HepG2 (cell line): ENCODE measurements around the gene TRMT1. TPM values are rescaled to one million over a fixed set of nuclear protein-coding genes. Genes with fewer than 3 reads are reported as not detected.

Experiments
- ADNP ChIP-seq: sonication (generic); formaldehyde crosslinking; IDR thresholded peaks from 2 replicates; pipeline ENCODE4 v1.4.0; 2020; ENCODE audit warnings: missing genetic modification reagents
- ATAD3A ChIP-seq: sonication (generic); formaldehyde crosslinking; IDR thresholded peaks from 2 replicates; pipeline ENCODE4 v1.4.0; 2020; ENCODE audit warnings: missing genetic modification reagents
- CCAR2 ChIP-seq: fragments of 200-400 bp; formaldehyde crosslinking; optimal IDR thresholded peaks from 2 replicates; pipeline ENCODE3; 2018; ENCODE audit warnings: low read depth, mild to moderate bottlenecking, low read length, moderate library complexity
- HCFC1 ChIP-seq: fragments of 150-350 bp; IDR thresholded peaks from 2 replicates; pipeline ENCODE4 v1.6.1; 2014; ENCODE audit warnings: low read depth, low read length
- HIVEP1 ChIP-seq: sonication (generic); formaldehyde crosslinking; IDR thresholded peaks from 2 replicates; pipeline ENCODE4 v1.4.0; 2020; ENCODE audit warnings: mild to moderate bottlenecking, missing genetic modification reagents
- HNRNPH1 ChIP-seq: fragments of 200-400 bp; formaldehyde crosslinking; optimal IDR thresholded peaks from 2 replicates; pipeline ENCODE3; 2017; ENCODE audit warnings: mild to moderate bottlenecking, low read depth, low read length
- MEIS1 ChIP-seq: sonication (generic); formaldehyde crosslinking; IDR thresholded peaks from 2 replicates; pipeline ENCODE4 v1.9.0; 2021; ENCODE audit warnings: mild to moderate bottlenecking, missing genetic modification reagents, moderate library complexity, borderline replicate concordance
- MIER3 ChIP-seq: IDR thresholded peaks from 2 replicates; pipeline ENCODE4 v1.6.1; 2016; ENCODE audit warnings: missing compliant biosample characterization, borderline replicate concordance
- MLLT10 ChIP-seq: sonication (generic); formaldehyde crosslinking; IDR thresholded peaks from 2 replicates; pipeline ENCODE4 v1.4.0; 2020; ENCODE audit warnings: missing genetic modification reagents
- NFYB ChIP-seq: sonication (generic); formaldehyde crosslinking; IDR thresholded peaks from 2 replicates; pipeline ENCODE4 v1.4.0; 2020; ENCODE audit warnings: missing genetic modification reagents
- NFYC ChIP-seq: IDR thresholded peaks from 2 replicates; pipeline ENCODE4 v1.6.1; 2016; ENCODE audit warnings: missing genetic modification reagents, missing compliant biosample characterization
- RCOR2 ChIP-seq: IDR thresholded peaks from 2 replicates; pipeline ENCODE4 v1.6.1; 2016; ENCODE audit warnings: missing biosample characterization, missing genetic modification reagents
- TARDBP ChIP-seq: sonication (generic); formaldehyde crosslinking; IDR thresholded peaks from 2 replicates; pipeline ENCODE4 v1.8.0; 2022; ENCODE audit warnings: mild to moderate bottlenecking, missing genetic modification reagents
- ZBTB20 ChIP-seq: sonication (generic); formaldehyde crosslinking; IDR thresholded peaks from 2 replicates; pipeline ENCODE4 v1.8.1; 2023; ENCODE audit warnings: missing genetic modification reagents, low read depth, mild to moderate bottlenecking, borderline replicate concordance
- ZFP62 ChIP-seq: sonication (generic); formaldehyde crosslinking; IDR thresholded peaks from 2 replicates; pipeline ENCODE4 v1.4.0; 2020; ENCODE audit warnings: missing genetic modification reagents
- ZNF484 ChIP-seq: sonication (generic); formaldehyde crosslinking; IDR thresholded peaks from 2 replicates; pipeline ENCODE4 v1.5.1; 2020; ENCODE audit warnings: mild to moderate bottlenecking, low read depth, missing genetic modification reagents, borderline replicate concordance
- ZNF546 ChIP-seq: sonication (generic); formaldehyde crosslinking; conservative IDR thresholded peaks from 2 replicates; pipeline ENCODE4 v1.8.1; 2023; ENCODE audit warnings: mild to moderate bottlenecking, missing genetic modification reagents
- ZNF597 ChIP-seq: sonication (generic); formaldehyde crosslinking; IDR thresholded peaks from 2 replicates; pipeline ENCODE4 v1.5.0; 2020; ENCODE audit warnings: missing genetic modification reagents
- ZNF644 ChIP-seq: IDR thresholded peaks from 2 replicates; pipeline ENCODE4 v1.6.1; 2016; ENCODE audit warnings: low read depth
- ZNF790 ChIP-seq: sonication (generic); formaldehyde crosslinking; IDR thresholded peaks from 2 replicates; pipeline ENCODE4 v1.8.0; 2022; ENCODE audit warnings: missing genetic modification reagents, mild to moderate bottlenecking, borderline replicate concordance
- polyA plus RNA-seq, 8 experiments: library from polyadenylated mRNA; depleted of rRNA in 3 of 8; stranded (reverse) in 7 of 8; unstranded in 1 of 8; fragments of >200 nt; fragmentation: Illumina TruSeq in 4 of 8; extraction: Trizol in 4 of 8; gene quantifications; 2 replicates each; pipeline versions ENCODE4 v1.2.1 to v1.2.3, GENCODE V29; 2011 to 2016; ENCODE audit warnings: low read depth in 4 of 8, missing spikeins in 1 of 8, mixed read lengths in 1 of 8; ENCODE audit not compliant: insufficient read depth in 1 of 8
- total RNA-seq, 5 experiments: library from RNA; depleted of rRNA; stranded (reverse); fragments of >200 nt; fragmentation: Illumina TruSeq; extraction: Trizol; gene quantifications; 2 replicates each; pipeline ENCODE4 v1.2.3, GENCODE V29; 2016; ENCODE audit warnings: low read depth in 1 of 5
- TF ChIP-seq, protein P1 (sequence below), 2 experiments: sonication (generic) in 1 of 2; formaldehyde crosslinking in 1 of 2; IDR thresholded peaks; 2 replicates each; pipeline versions ENCODE4 v1.4.0 to v1.6.1; 2018 to 2020; ENCODE audit warnings: missing genetic modification reagents in 2 of 2, borderline replicate concordance in 1 of 2, low read depth in 1 of 2, mild to moderate bottlenecking in 1 of 2, missing biosample characterization in 1 of 2
- TF ChIP-seq, protein P2 (sequence below): sonication (generic); formaldehyde crosslinking; IDR thresholded peaks from 2 replicates; pipeline ENCODE4 v1.4.0; 2020; ENCODE audit warnings: missing genetic modification reagents
- TF ChIP-seq, protein P3 (sequence below): sonication (generic); formaldehyde crosslinking; IDR thresholded peaks from 2 replicates; pipeline ENCODE4 v1.4.0; 2020; ENCODE audit warnings: missing genetic modification reagents, borderline replicate concordance

Gene TRMT1
- total and polyA plus RNA-seq, 2 of the 13 experiments (the other 11 are each of a cell fraction or from before 2014, with no cell fraction given) = 35.5 to 44.1 TPM

DNA sequence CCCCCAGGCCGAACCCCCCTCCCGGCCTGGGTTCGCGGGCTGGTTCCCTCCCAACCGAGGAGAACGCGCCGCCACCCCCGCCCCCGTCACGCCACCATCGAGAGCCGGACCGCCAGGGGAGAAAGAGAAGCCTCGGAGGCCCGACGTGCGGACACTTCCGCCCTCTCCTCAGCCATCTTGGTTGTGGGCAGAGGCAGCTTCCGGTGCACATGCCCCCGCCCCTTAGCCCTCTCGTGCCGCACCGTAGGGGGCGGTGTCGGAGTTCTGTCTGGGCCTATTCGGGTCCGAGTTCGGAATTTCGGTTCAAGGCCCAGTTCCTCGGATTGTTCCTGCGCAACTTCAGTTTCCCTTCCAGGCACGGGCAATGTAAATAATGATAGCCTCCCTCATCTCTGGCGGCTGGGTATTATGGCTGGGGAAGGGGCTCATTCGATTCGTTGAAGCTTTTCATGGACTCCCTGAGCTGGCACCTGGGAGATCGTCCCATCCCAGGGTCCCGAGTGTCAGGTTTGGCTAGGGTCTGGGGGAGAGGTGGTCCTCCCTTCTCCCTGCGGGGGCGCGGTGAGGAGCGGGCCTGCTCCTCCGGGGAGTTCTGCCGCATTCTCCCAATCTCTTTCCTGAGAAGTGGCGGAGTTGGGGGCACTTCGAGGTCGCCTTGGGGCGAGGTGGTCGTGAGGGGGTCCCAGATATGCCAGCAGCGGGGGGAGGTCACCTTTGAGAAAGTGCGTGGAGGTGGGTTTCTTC, 33.8 kb upstream of the TRMT1 start, which contains the start of the genes IER2 and STX10 (continued):
- TF ChIP-seq HIVEP1 = peak; percentile 62
- peak; percentile 77; the same call in 1 of the 2 replicates for TF ChIP-seq ZBTB20 (CRISPR knock-in tag)
- TF ChIP-seq NFYC (CRISPR knock-in tag) = peak; percentile 25; the same call in 1 of the 2 replicates
- no peak for TF ChIP-seq MLLT10
- no peak for TF ChIP-seq ATAD3A
- TF ChIP-seq ZNF484 (CRISPR knock-in tag) = no peak
- peak; percentile 26; the same call in 1 of the 2 replicates for TF ChIP-seq NFYB (CRISPR knock-in tag)
- TF ChIP-seq ZNF790 (CRISPR knock-in tag) = peak; percentile 57; the same call in 1 of the 2 replicates
- no peak for TF ChIP-seq ZNF644 (CRISPR knock-in tag)
- TF ChIP-seq RCOR2 = peak; percentile 55; the same call in 1 of the 2 replicates
- TF ChIP-seq, protein P1, sequence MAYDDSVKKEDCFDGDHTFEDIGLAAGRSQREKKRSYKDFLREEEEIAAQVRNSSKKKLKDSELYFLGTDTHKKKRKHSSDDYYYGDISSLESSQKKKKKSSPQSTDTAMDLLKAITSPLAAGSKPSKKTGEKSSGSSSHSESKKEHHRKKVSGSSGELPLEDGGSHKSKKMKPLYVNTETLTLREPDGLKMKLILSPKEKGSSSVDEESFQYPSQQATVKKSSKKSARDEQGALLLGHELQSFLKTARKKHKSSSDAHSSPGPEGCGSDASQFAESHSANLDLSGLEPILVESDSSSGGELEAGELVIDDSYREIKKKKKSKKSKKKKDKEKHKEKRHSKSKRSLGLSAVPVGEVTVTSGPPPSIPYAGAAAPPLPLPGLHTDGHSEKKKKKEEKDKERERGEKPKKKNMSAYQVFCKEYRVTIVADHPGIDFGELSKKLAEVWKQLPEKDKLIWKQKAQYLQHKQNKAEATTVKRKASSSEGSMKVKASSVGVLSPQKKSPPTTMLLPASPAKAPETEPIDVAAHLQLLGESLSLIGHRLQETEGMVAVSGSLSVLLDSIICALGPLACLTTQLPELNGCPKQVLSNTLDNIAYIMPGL (CRISPR knock-in tag; IDR thresholded peaks at IDR 0.05; ENCODE audit: borderline replicate concordance in 1 of 2, low read depth in 1 of 2) = peak; percentile 95 to 96
- TF ChIP-seq HNRNPH1 = no peak
- no peak for TF ChIP-seq ZNF546 (CRISPR knock-in tag)
- TF ChIP-seq, protein P2, sequence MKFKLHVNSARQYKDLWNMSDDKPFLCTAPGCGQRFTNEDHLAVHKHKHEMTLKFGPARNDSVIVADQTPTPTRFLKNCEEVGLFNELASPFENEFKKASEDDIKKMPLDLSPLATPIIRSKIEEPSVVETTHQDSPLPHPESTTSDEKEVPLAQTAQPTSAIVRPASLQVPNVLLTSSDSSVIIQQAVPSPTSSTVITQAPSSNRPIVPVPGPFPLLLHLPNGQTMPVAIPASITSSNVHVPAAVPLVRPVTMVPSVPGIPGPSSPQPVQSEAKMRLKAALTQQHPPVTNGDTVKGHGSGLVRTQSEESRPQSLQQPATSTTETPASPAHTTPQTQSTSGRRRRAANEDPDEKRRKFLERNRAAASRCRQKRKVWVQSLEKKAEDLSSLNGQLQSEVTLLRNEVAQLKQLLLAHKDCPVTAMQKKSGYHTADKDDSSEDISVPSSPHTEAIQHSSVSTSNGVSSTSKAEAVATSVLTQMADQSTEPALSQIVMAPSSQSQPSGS (CRISPR knock-in tag) = peak; percentile 59; the same call in 1 of the 2 replicates
- TF ChIP-seq HCFC1 = peak; percentile 81
- TF ChIP-seq MIER3 (CRISPR knock-in tag) = peak; percentile 83; the same call in 1 of the 2 replicates
- peak; percentile 58 for TF ChIP-seq CCAR2
- no peak for TF ChIP-seq ZFP62 (CRISPR knock-in tag)
- TF ChIP-seq TARDBP (CRISPR knock-in tag) = peak; percentile 94
- TF ChIP-seq, protein P3, sequence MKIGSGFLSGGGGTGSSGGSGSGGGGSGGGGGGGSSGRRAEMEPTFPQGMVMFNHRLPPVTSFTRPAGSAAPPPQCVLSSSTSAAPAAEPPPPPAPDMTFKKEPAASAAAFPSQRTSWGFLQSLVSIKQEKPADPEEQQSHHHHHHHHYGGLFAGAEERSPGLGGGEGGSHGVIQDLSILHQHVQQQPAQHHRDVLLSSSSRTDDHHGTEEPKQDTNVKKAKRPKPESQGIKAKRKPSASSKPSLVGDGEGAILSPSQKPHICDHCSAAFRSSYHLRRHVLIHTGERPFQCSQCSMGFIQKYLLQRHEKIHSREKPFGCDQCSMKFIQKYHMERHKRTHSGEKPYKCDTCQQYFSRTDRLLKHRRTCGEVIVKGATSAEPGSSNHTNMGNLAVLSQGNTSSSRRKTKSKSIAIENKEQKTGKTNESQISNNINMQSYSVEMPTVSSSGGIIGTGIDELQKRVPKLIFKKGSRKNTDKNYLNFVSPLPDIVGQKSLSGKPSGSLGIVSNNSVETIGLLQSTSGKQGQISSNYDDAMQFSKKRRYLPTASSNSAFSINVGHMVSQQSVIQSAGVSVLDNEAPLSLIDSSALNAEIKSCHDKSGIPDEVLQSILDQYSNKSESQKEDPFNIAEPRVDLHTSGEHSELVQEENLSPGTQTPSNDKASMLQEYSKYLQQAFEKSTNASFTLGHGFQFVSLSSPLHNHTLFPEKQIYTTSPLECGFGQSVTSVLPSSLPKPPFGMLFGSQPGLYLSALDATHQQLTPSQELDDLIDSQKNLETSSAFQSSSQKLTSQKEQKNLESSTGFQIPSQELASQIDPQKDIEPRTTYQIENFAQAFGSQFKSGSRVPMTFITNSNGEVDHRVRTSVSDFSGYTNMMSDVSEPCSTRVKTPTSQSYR (CRISPR knock-in tag) = peak; percentile 66
- TF ChIP-seq ADNP (CRISPR knock-in tag) = no peak
- TF ChIP-seq ZNF597 = no peak
- no peak; the same call in 1 of the 2 replicates for TF ChIP-seq MEIS1
